IMR-90 (cell line): Measurements from ENCODE around the gene PLA2G2F. TPM values are rescaled to one million over a fixed set of nuclear protein-coding genes. Genes with fewer than 3 reads are reported as not detected.

ENCODE experiments used
- ATAC-seq: fragments of 200-7000 bp; cut with Tn5 transposase; 2 replicates; pipeline ENCODE4 v1.9.1; 2020; ENCODE audit warnings: low read depth, mild to moderate bottlenecking, moderate library complexity
- BruUV-seq: library from RNA; stranded (reverse); fragments of 400-500 nt; replicated peaks from 2 replicates; lab custom pipeline; 2021; lab: Mats Ljungman, UMichigan
- CTCF ChIA-PET: fragments of 300-600 bp; formaldehyde crosslinking; extraction: SDS; loops from one replicate; lab custom pipeline; 2021; ENCODE audit warnings: antibody characterized with exemption; lab: Yijun Ruan, JAX
- POLR2A ChIA-PET: fragments of 300-600 bp; sonication (Branson Sonifier 250); formaldehyde crosslinking; loops from one replicate; lab custom pipeline; 2022; ENCODE audit warnings: antibody characterized with exemption; ENCODE audit not compliant: unreplicated experiment; lab: Charles Lee
- DNase-seq: peaks from one replicate; pipeline ENCODE4 v3.0.0; 2013
- H2AFZ ChIP-seq: replicated peaks from 2 replicates; pipeline ENCODE3; 2013; ENCODE audit warnings: low read length, mild to moderate bottlenecking; ENCODE audit not compliant: poor library complexity
- H2AK5ac ChIP-seq: 2 replicates; pipeline ENCODE4 v1.6.1; 2013; ENCODE audit warnings: low read depth, low read length, inconsistent platforms
- H2AK9ac ChIP-seq: replicated peaks from 2 replicates; pipeline ENCODE3; 2013; ENCODE audit warnings: mild to moderate bottlenecking, low read depth, low read length, moderate library complexity; ENCODE audit not compliant: poor library complexity
- H2BK120ac ChIP-seq: 2 replicates; pipeline ENCODE4 v1.6.1; 2013; ENCODE audit warnings: low read depth, low read length, inconsistent platforms
- H2BK15ac ChIP-seq: 3 replicates; pipeline ENCODE4 v1.6.1; 2013; ENCODE audit warnings: low read depth, low read length, inconsistent platforms
- H2BK20ac ChIP-seq: 2 replicates; pipeline ENCODE4 v1.6.1; 2013; ENCODE audit warnings: low read depth, mild to moderate bottlenecking, inconsistent platforms, low read length, moderate library complexity
- H2BK5ac ChIP-seq: 2 replicates; pipeline ENCODE4 v1.6.1; 2013; ENCODE audit warnings: mild to moderate bottlenecking, low read depth, low read length, inconsistent platforms; ENCODE audit not compliant: poor library complexity, severe bottlenecking
- H3K14ac ChIP-seq: replicated peaks from 2 replicates; pipeline ENCODE4 v1.6.1; 2013; ENCODE audit warnings: low read depth, low read length, inconsistent platforms
- H3K18ac ChIP-seq: 2 replicates; pipeline ENCODE4 v1.6.1; 2013; ENCODE audit warnings: low read depth, low read length, control low read depth
- H3K23ac ChIP-seq: 2 replicates; pipeline ENCODE4 v1.6.1; 2013; ENCODE audit warnings: low read depth, low read length, inconsistent platforms
- H3K27ac ChIP-seq: 2 replicates; pipeline ENCODE4 v1.5.1; 2013; ENCODE audit warnings: mild to moderate bottlenecking, control low read depth, low read length; ENCODE audit not compliant: insufficient read depth
- H3K27me3 ChIP-seq: 2 replicates; pipeline ENCODE4 v1.6.1; 2013; ENCODE audit warnings: low read length; ENCODE audit not compliant: control insufficient read depth, insufficient read depth
- H3K36me3 ChIP-seq: 2 replicates; pipeline ENCODE4 v1.6.1; 2013; ENCODE audit warnings: low read length, mixed read lengths; ENCODE audit not compliant: control insufficient read depth, insufficient read depth
- H3K4ac ChIP-seq: 2 replicates; pipeline ENCODE4 v1.6.1; 2013; ENCODE audit warnings: low read depth, low read length, inconsistent platforms
- H3K4me1 ChIP-seq: 2 replicates; pipeline ENCODE4 v1.6.1; 2013; ENCODE audit warnings: low read length, mixed read lengths; ENCODE audit not compliant: control insufficient read depth, insufficient read depth
- H3K4me2 ChIP-seq: 2 replicates; pipeline ENCODE4 v1.6.1; 2013; ENCODE audit warnings: low read depth, mild to moderate bottlenecking, control low read depth, low read length, moderate library complexity
- H3K4me3 ChIP-seq: 2 replicates; pipeline ENCODE4 v1.5.1; 2013; ENCODE audit warnings: low read depth, mild to moderate bottlenecking, control low read depth, low read length, moderate library complexity; ENCODE audit not compliant: insufficient read depth
- H3K56ac ChIP-seq: 2 replicates; pipeline ENCODE4 v1.6.1; 2013; ENCODE audit warnings: low read length, inconsistent platforms; ENCODE audit not compliant: insufficient read depth; ENCODE audit errors: extremely low read depth
- H3K79me1 ChIP-seq, 2 experiments: 2 replicates each; pipeline ENCODE4 v1.6.1; 2013; ENCODE audit warnings: low read length in 2 of 2, inconsistent platforms in 1 of 2, low read depth in 1 of 2
- H3K9ac ChIP-seq: 2 replicates; pipeline ENCODE4 v1.6.1; 2013; ENCODE audit warnings: low read depth, low read length, control low read depth
- H3K9me1 ChIP-seq: 2 replicates; pipeline ENCODE4 v1.6.1; 2013; ENCODE audit warnings: low read length, inconsistent platforms; ENCODE audit not compliant: insufficient read depth
- H3K9me3 ChIP-seq: 2 replicates; pipeline ENCODE4 v1.6.1; 2013; ENCODE audit warnings: low read length; ENCODE audit not compliant: control insufficient read depth, insufficient read depth
- H4K20me1 ChIP-seq: 2 replicates; pipeline ENCODE4 v1.6.1; 2013; ENCODE audit warnings: low read length, inconsistent platforms; ENCODE audit not compliant: insufficient read depth
- H4K5ac ChIP-seq: 2 replicates; pipeline ENCODE4 v1.6.1; 2013; ENCODE audit warnings: mild to moderate bottlenecking, low read depth, low read length, control low read depth
- H4K8ac ChIP-seq, 2 experiments: 2 replicates each; pipeline ENCODE4 v1.6.1; 2013; ENCODE audit warnings: low read depth in 2 of 2, low read length in 2 of 2, control low read depth in 1 of 2, inconsistent platforms in 1 of 2
- H4K91ac ChIP-seq: 2 replicates; pipeline ENCODE4 v1.6.1; 2013; ENCODE audit warnings: low read depth, low read length, inconsistent platforms; ENCODE audit not compliant: insufficient read depth
- BHLHE40 ChIP-seq: fragments of 150-350 bp; IDR thresholded peaks from 2 replicates; pipeline ENCODE4 v1.6.1; 2016; ENCODE audit warnings: mild to moderate bottlenecking, low read depth, low read length
- CEBPB ChIP-seq: IDR thresholded peaks from 2 replicates; pipeline ENCODE4 v1.6.1; 2012; ENCODE audit warnings: low read depth, low read length, improper control_type of control experiment
- CHD1 ChIP-seq: IDR thresholded peaks from 2 replicates; pipeline ENCODE4 v1.6.1; 2012; ENCODE audit warnings: low read depth, low read length, improper control_type of control experiment
- CTCF ChIP-seq: conservative IDR thresholded peaks from 2 replicates; pipeline ENCODE4 v1.5.1; 2012; ENCODE audit warnings: mild to moderate bottlenecking, low read depth, low read length, improper control_type of control experiment
- ELK1 ChIP-seq: fragments of 150-350 bp; IDR thresholded peaks from 2 replicates; pipeline ENCODE4 v1.6.1; 2016; ENCODE audit warnings: low read depth, mild to moderate bottlenecking, low read length, moderate library complexity, borderline replicate concordance
- FOS ChIP-seq: fragments of 150-350 bp; IDR thresholded peaks from 2 replicates; pipeline ENCODE4 v1.6.1; 2016; ENCODE audit warnings: low read depth, low read length
- MAFK ChIP-seq: IDR thresholded peaks from 2 replicates; pipeline ENCODE4 v1.6.1; 2012; ENCODE audit warnings: low read depth, low read length, improper control_type of control experiment
- MAZ ChIP-seq: IDR thresholded peaks from 2 replicates; pipeline ENCODE4 v1.6.1; 2012; ENCODE audit warnings: low read depth, mild to moderate bottlenecking, low read length, improper control_type of control experiment, moderate library complexity, borderline replicate concordance
- MXI1 ChIP-seq: IDR thresholded peaks from 2 replicates; pipeline ENCODE4 v1.6.1; 2012; ENCODE audit warnings: low read depth, mild to moderate bottlenecking, low read length, moderate library complexity, borderline replicate concordance
- NFE2L2 ChIP-seq: fragments of 150-350 bp; IDR thresholded peaks from 2 replicates; pipeline ENCODE4 v1.6.1; 2016; ENCODE audit warnings: low read depth, mild to moderate bottlenecking, low read length
- POLR2A ChIP-seq: IDR thresholded peaks from 2 replicates; pipeline ENCODE4 v1.6.1; 2012; ENCODE audit warnings: mild to moderate bottlenecking, low read depth, low read length
- RAD21 ChIP-seq: IDR thresholded peaks from 2 replicates; pipeline ENCODE4 v1.6.1; 2012; ENCODE audit warnings: low read length, improper control_type of control experiment
- RCOR1 ChIP-seq: IDR thresholded peaks from 2 replicates; pipeline ENCODE4 v1.6.1; 2012; ENCODE audit warnings: mild to moderate bottlenecking, low read length, improper control_type of control experiment; ENCODE audit not compliant: insufficient replicate concordance
- RFX5 ChIP-seq: IDR thresholded peaks from 2 replicates; pipeline ENCODE4 v1.8.0; 2012; ENCODE audit warnings: low read depth, mild to moderate bottlenecking, low read length, moderate library complexity
- USF2 ChIP-seq: fragments of 150-350 bp; IDR thresholded peaks from 2 replicates; pipeline ENCODE4 v1.6.1; 2017; ENCODE audit warnings: mild to moderate bottlenecking, antibody characterized with exemption, low read length, low read depth
- WGBS, 2 experiments: methylation state at CpG; one replicate each; pipeline versions ENCODE4 v1.1.5 to v1.1.7; 2013; ENCODE audit warnings: missing lambda C conversion rate in 2 of 2; ENCODE audit not compliant: insufficient read length in 1 of 2; ENCODE audit errors: extremely low coverage in 2 of 2; 5-methylcytosine and 5-hydroxymethylcytosine counted together
- dilution Hi-C: fragments of 300-500 bp; cut with HindIII; formaldehyde crosslinking; loops from one replicate; pipeline ENCODE4 v1.14.3; 2018; ENCODE audit warnings: low sequenced_read_pairs; ENCODE audit not compliant: unreplicated experiment
- in situ Hi-C: fragments of 300-500 bp; cut with MboI; formaldehyde crosslinking; loops from 3 replicates; pipeline ENCODE4 v1.14.3; 2019; ENCODE audit warnings: low sequenced_read_pairs, inconsistent platforms, mixed read lengths
- intact Hi-C: fragments of 100-400 bp; cut with micrococcal nuclease; formaldehyde crosslinking; loops from 2 replicates; pipeline ENCODE4 v1.10.0; 2022
- polyA plus RNA-seq, 3 experiments: library from polyadenylated mRNA; depleted of rRNA; stranded (reverse); fragments of >200 nt; gene quantifications; 2 replicates each; pipeline ENCODE4 v1.2.3, GENCODE V29; 2012; ENCODE audit warnings: low replicate concordance in 1 of 3
- total RNA-seq: library from RNA; depleted of rRNA; stranded (reverse); fragments of >200 nt; gene quantifications from 2 replicates; pipeline ENCODE4 v1.2.3, GENCODE V29; 2012

PLA2G2F gene
- total and polyA plus RNA-seq, 2 of the 4 experiments (the other 2 are of a cell fraction), result not detected

GRCh38 chr1:20190256-20191160 is 51.4 kb downstream of the PLA2G2F start:
- no peak overlapping the region for H4K8ac ChIP-seq
- H3K79me1 ChIP-seq, result no peaks in the 10 kb centered on the region
- H2AK5ac ChIP-seq, result no peak overlapping the region
- no peak overlapping the region for H2BK15ac ChIP-seq
- 78% methylated on average over 14 of the region's 19 CpGs; no CpG with 5 or more reads in 1 of the 2 experiments for WGBS, 2 experiments
- no peak overlapping the region for H4K5ac ChIP-seq
- dilution Hi-C loops, result no loop called here
- H3K18ac ChIP-seq, result no peak overlapping the region
- peaks cover 52% of the 10 kb centered on the region for H3K27me3 ChIP-seq
- DNase-seq (no peak), ATAC-seq (no peak)
- no peak overlapping the region for H2AK9ac ChIP-seq
- POLR2A ChIA-PET, result no interaction called here
- CTCF ChIA-PET, result no interaction called here
- H2AFZ ChIP-seq, result no peak overlapping the region
- H3K9me1 ChIP-seq, result no peaks in the 10 kb centered on the region
- H2BK120ac ChIP-seq, result no peak overlapping the region
- H3K4me2 ChIP-seq, result no peak overlapping the region
- intact Hi-C loops, result no loop called here
- H3K56ac ChIP-seq, result no peak overlapping the region
- H3K4me1 ChIP-seq, result no peaks in the 10 kb centered on the region
- BruUV-seq, result no TSS peak
- in situ Hi-C loops, result no loop called here
- H3K36me3 ChIP-seq, result no peaks in the 10 kb centered on the region
- no peak overlapping the region for H3K4me3 ChIP-seq
- no peak overlapping the region for H3K9ac ChIP-seq
- no peak overlapping the region for H2BK5ac ChIP-seq
- no peak overlapping the region for H3K14ac ChIP-seq
- H4K20me1 ChIP-seq, result no peaks in the 10 kb centered on the region
- no peak overlapping the region for H2BK20ac ChIP-seq
- H3K4ac ChIP-seq, result no peak overlapping the region
- H3K23ac ChIP-seq, result no peak overlapping the region
- H3K9me3 ChIP-seq, result no peaks in the 10 kb centered on the region
- no peak overlapping the region for H3K27ac ChIP-seq
- H4K91ac ChIP-seq, result no peak overlapping the region
- TF ChIP-seq CEBPB (no peak), RCOR1 (no peak), POLR2A (no peak), MAZ (no peak), RFX5 (no peak), CHD1 (no peak), FOS (no peak), BHLHE40 (no peak), NFE2L2 (no peak), RAD21 (no peak), ELK1 (no peak), CTCF (no peak), MAFK (no peak), MXI1 (no peak), USF2 (no peak)
